Keratinocyte (primary cell): Measurements from ENCODE around the gene PTPRD.

ENCODE experiments used
- CTCF ChIP-seq, 3 experiments: IDR thresholded peaks in 1 of 3; conservative IDR thresholded peaks in 1 of 3; optimal IDR thresholded peaks in 1 of 3; 2 replicates in 2 of 3; 3 replicates in 1 of 3; pipeline versions ENCODE3 to v1.5.1; 2011; ENCODE audit warnings: low read length in 3 of 3, mild to moderate bottlenecking in 3 of 3, moderate library complexity in 2 of 3, control low read depth in 1 of 3, inconsistent platforms in 1 of 3; ENCODE audit not compliant: insufficient read depth in 2 of 3; ENCODE audit errors: extremely low read depth in 1 of 3
- EZH2 ChIP-seq: IDR thresholded peaks from one replicate; pipeline ENCODE4 v1.6.1; 2012; ENCODE audit warnings: inconsistent platforms, mild to moderate bottlenecking, low read length, moderate library complexity

- TF ChIP-seq CTCF (optimal IDR thresholded peaks at IDR 0.05 in 1 of 3, IDR thresholded peaks at IDR 0.05 in 1 of 3, conservative IDR thresholded peaks at IDR 0.05 in 1 of 3; ENCODE audit: extremely low read depth in 1 of 3, insufficient read depth in 2 of 3, low read length in 3 of 3) (no peak), EZH2 (no peak)
Measured at GRCh38 chr9:9108641-9109040, 1504.2 kb downstream of the PTPRD start.
